ENCODE measurements around the gene AVPI1. TPM values are rescaled to one million over a fixed set of nuclear protein-coding genes. Genes with fewer than 3 reads are reported as not detected.
"Not testable (repeated sequence)": the region's sequence is repeated elsewhere in the genome, so short reads cannot be mapped to it uniquely, and the experiment has no call there.

Gene AVPI1
- total RNA-seq, 2 experiments from 2014 or later = 2.5 to 3.0 TPM

DNA sequence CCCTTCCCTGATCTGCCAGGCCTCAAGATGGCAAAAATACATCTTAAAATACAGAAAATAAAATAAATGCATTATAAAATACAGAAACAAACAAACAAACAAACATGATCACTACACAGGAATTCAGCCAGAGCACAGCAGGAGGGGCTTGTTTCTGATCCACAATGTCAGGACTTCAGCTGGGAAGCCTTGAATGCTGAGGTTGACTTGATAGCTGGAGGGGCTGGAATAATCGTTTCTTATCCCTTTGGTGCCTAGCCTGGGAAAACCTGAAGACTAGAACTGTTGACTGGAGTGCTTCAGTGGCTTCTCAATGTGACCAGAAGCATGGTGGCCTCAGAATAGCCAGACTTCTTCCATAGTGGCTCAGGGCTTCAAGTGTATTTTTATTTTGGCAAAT, 17.3 kb upstream of the AVPI1 start:
- ChIA-PET POLR2A (interaction anchor here (0.6 to 2.0 kb wide), 3 partner anchors 8 to 37 kb away, joined by 3 to 5 read pairs (median 3); no protein-coding TSS in a partner anchor), CTCF (interaction anchor here (0.7 to 20.1 kb wide), 7 partner anchors 8 to 165 kb away, joined by 3 to 537 read pairs (median 38); partner anchors contain the start of genes AVPI1, MARVELD1 and ZFYVE27)
- DNase-seq (no peak), ATAC-seq (no peak)
- H3K4me1 Mint-ChIP-seq (ENCODE audit: low read depth) = no peaks in the 10 kb centered on the region
- no peaks in the 10 kb centered on the region for H3K36me3 Mint-ChIP-seq (ENCODE audit: low read depth)
- no peaks in the 10 kb centered on the region for H3K9me3 Mint-ChIP-seq
- H3K27ac Mint-ChIP-seq = no peak overlapping the region
- H3K27me3 Mint-ChIP-seq = peaks cover 7% of the 10 kb centered on the region
- intact Hi-C loops (cut with micrococcal nuclease) = no loop called here
- H3K4me3 Mint-ChIP-seq = no peak overlapping the region
- TF ChIP-seq, protein P1, sequence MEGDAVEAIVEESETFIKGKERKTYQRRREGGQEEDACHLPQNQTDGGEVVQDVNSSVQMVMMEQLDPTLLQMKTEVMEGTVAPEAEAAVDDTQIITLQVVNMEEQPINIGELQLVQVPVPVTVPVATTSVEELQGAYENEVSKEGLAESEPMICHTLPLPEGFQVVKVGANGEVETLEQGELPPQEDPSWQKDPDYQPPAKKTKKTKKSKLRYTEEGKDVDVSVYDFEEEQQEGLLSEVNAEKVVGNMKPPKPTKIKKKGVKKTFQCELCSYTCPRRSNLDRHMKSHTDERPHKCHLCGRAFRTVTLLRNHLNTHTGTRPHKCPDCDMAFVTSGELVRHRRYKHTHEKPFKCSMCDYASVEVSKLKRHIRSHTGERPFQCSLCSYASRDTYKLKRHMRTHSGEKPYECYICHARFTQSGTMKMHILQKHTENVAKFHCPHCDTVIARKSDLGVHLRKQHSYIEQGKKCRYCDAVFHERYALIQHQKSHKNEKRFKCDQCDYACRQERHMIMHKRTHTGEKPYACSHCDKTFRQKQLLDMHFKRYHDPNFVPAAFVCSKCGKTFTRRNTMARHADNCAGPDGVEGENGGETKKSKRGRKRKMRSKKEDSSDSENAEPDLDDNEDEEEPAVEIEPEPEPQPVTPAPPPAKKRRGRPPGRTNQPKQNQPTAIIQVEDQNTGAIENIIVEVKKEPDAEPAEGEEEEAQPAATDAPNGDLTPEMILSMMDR (IDR thresholded peaks at IDR 0.05) = no peak

DNA sequence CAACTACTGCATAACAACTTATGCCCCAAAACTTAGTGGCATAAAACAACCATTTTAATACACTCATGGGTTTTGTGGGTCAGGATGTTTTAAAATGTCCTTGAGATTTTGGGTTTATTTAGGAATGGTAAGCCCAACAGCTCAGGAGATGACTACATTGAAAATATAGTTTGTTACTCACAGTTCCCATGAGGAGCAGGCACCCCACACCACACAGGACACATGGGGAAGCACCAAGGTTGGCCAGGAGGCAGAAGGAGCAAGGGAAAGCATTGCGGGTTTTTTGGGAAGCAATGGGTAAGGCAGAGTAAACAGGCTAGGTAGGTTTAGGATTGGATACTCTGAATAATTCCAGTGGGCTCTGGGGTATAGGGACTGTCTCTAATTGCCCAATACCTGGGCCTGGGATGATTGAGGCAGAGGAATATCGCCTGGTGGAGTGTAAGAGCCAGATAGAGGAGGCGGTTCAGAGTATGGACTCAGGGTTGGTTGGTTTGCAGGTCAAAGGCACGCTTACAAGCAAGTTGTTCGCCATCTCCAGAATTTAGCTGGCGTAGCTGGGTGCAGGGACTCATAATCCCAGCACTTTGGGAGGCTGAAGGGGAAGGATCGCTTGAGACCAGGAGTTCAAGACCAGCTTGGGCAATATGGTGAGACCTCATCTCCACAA, 16.5 kb upstream of the AVPI1 start:
- H3K9me3 Mint-ChIP-seq = no peaks in the 10 kb centered on the region
- intact Hi-C loops (cut with micrococcal nuclease) = no loop called here
- H3K4me1 Mint-ChIP-seq (ENCODE audit: low read depth) = no peaks in the 10 kb centered on the region
- H3K27me3 Mint-ChIP-seq = peaks cover 2% of the 10 kb centered on the region
- no peaks in the 10 kb centered on the region for H3K36me3 Mint-ChIP-seq (ENCODE audit: low read depth)
- no peak for DNase-seq
- ChIA-PET CTCF (interaction anchor here (0.7 to 20.1 kb wide), 8 partner anchors 9 to 165 kb away, joined by 3 to 537 read pairs (median 28); partner anchors contain the start of genes AVPI1, MARVELD1 and ZFYVE27), POLR2A (interaction anchor here (2.0 kb wide), 1 partner anchor 9 kb away, joined by 5 read pairs; no protein-coding TSS in a partner anchor)
- H3K27ac Mint-ChIP-seq = no peak overlapping the region
- TF ChIP-seq, protein P1 (IDR thresholded peaks at IDR 0.05) = no peak
- no peak for ATAC-seq
- no peak overlapping the region for H3K4me3 Mint-ChIP-seq

DNA sequence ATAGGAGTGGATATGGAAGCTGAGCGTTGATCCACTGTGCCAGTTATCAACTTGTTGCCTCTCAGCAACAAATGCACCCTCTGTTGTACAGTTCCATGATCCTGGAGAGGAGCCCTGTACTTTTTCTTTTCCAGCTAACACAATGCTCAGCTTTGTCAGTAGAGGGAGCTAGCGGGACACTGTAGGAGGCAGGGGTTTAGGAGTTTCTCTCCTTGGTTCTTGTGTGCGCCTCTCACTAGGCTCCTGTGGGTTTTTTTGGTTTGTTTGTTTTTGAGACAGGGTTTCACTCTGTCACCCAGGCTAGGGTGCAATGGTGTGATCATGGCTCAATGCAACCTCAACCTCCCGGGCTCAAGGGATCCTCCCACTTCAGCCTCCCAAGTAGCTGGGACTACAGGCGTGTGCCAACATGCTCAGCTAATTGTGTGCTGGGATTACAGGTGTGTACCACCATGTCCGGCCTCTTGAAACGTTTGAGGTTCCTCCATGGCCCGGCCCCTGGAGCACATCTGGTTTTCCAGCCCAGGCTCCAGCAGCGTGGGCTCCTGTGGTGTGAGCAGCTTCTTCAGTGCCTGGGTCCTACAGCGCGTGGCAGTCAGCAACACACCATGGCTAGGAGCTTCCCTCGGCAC, 14.5 kb upstream of the AVPI1 start:
- Mint-ChIP-seq H3K27ac (no peak overlapping the region), H3K4me1 (ENCODE audit: low read depth) (no peaks in the 10 kb centered on the region), H3K4me3 (no peak overlapping the region), H3K27me3 (no peaks in the 10 kb centered on the region), H3K9me3 (no peaks in the 10 kb centered on the region), H3K36me3 (ENCODE audit: low read depth) (no peaks in the 10 kb centered on the region)
- ATAC-seq (peak; percentile 99), DNase-seq (peak; percentile 61)
- intact Hi-C loops (cut with micrococcal nuclease) = no loop called here
- POLR2A ChIA-PET = interaction anchor here (1.0 to 1.5 kb wide), 3 partner anchors 9 to 60 kb away, joined by 3 to 5 read pairs (median 3); no protein-coding TSS in a partner anchor
- CTCF ChIA-PET = interaction anchor here (0.6 to 20.1 kb wide), 33 partner anchors 11 to 467 kb away, joined by 3 to 537 read pairs (median 4); partner anchors contain the start of genes AVPI1, MARVELD1 and ZFYVE27
- TF ChIP-seq, protein P1 (IDR thresholded peaks at IDR 0.05) = peak; percentile 89

DNA sequence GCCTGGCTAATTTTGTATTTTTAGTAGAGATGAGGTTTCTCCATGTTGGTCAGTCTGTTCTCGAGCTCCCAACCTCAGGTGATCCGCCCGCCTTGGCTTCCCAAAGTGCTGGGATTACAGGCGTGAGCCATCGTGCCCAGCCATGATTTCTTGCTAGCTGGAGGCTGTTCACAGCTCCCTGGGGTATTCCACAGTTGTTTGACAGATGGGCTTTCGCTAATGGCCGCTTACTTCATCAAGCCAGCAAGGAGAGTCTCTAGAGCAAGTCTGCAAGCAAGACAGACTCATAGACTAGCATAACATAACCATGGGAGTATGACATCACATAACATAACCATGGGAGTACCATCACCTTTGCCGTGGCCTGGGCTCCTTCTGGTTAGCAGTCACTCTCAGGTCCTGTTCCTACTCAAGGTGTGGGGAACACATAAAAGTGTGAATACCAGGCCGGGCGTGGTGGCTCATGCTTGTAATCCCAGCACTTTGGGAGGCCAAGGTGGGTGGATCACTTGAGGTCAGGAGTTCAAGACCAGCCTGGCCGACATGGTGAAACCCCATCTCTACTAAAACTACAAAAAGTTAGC, 11.1 kb upstream of the AVPI1 start:
- H3K4me1 Mint-ChIP-seq (ENCODE audit: low read depth); ATAC-seq; H3K36me3 Mint-ChIP-seq (ENCODE audit: low read depth); H3K9me3 Mint-ChIP-seq; intact Hi-C loops (cut with micrococcal nuclease); H3K4me3 Mint-ChIP-seq; H3K27ac Mint-ChIP-seq; H3K27me3 Mint-ChIP-seq; DNase-seq: not testable (repeated sequence)
- CTCF ChIA-PET = interaction anchor here (1.0 to 3.3 kb wide), 6 partner anchors 11 to 171 kb away, joined by 3 to 21 read pairs (median 8); partner anchors contain the start of gene AVPI1
- POLR2A ChIA-PET = interaction anchor here (1.1 kb wide), 1 partner anchor 11 kb away, joined by 3 read pairs; no protein-coding TSS in a partner anchor

DNA sequence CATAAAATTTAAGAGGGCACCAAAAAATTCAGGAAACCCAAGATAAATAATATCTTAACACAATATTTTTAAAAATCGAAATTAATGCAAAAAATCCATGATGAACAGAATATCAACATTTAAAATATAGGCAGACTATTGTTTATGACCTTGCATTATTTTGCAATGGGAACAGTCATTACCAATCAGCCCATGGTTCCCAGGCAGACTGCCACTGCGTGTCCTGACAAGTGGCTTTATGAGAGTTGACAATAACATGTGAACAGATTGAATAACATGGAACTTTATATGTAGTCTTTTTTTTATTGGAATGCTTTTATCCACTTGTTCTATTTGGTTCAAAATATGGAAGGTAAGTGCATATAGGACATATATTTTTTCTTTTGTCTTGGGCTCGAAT, 3.1 kb upstream of the AVPI1 start:
- no peak overlapping the region for H3K27ac Mint-ChIP-seq
- DNase-seq (no peak), ATAC-seq (no peak)
- peaks cover 15% of the 10 kb centered on the region for H3K4me1 Mint-ChIP-seq (ENCODE audit: low read depth)
- no peaks in the 10 kb centered on the region for H3K9me3 Mint-ChIP-seq
- intact Hi-C loops (cut with micrococcal nuclease) = no loop called here
- TF ChIP-seq, protein P1 (IDR thresholded peaks at IDR 0.05) = no peak
- no peaks in the 10 kb centered on the region for H3K27me3 Mint-ChIP-seq
- H3K4me3 Mint-ChIP-seq = no peak overlapping the region
- H3K36me3 Mint-ChIP-seq (ENCODE audit: low read depth) = no peaks in the 10 kb centered on the region
- ChIA-PET POLR2A (no interaction called here), CTCF (interaction anchor here (1.3 to 7.4 kb wide), 4 partner anchors 13 to 42 kb away, joined by 3 to 75 read pairs (median 8); no protein-coding TSS in a partner anchor)
